ENCODE results near the gene FRMPD2.
"Not testable (repeated sequence)": the region's sequence is repeated elsewhere in the genome, so short reads cannot be mapped to it uniquely, and the experiment has no call there.

FRMPD2 gene

DNA sequence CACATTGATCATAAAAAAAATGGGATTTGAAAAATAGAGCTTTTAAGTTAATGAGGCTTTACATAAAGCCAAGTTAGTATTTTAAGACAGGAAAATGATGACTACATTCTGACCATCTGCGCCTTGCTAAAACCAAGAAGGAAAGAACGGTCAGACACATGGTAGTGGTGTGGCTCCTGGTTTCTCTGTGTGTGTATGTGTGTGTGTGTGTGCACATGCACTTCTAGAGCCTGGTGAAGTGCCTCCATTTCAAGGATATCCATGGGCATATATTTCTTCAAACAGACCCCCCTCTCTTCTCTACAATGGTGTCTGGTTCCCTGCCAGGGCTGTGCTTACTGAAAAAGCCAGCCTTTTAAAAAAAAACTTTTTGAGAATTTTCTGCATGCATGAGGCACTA is 80.9 kb downstream of the FRMPD2 start:
- TF ChIP-seq, protein P1, sequence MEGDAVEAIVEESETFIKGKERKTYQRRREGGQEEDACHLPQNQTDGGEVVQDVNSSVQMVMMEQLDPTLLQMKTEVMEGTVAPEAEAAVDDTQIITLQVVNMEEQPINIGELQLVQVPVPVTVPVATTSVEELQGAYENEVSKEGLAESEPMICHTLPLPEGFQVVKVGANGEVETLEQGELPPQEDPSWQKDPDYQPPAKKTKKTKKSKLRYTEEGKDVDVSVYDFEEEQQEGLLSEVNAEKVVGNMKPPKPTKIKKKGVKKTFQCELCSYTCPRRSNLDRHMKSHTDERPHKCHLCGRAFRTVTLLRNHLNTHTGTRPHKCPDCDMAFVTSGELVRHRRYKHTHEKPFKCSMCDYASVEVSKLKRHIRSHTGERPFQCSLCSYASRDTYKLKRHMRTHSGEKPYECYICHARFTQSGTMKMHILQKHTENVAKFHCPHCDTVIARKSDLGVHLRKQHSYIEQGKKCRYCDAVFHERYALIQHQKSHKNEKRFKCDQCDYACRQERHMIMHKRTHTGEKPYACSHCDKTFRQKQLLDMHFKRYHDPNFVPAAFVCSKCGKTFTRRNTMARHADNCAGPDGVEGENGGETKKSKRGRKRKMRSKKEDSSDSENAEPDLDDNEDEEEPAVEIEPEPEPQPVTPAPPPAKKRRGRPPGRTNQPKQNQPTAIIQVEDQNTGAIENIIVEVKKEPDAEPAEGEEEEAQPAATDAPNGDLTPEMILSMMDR (IDR thresholded peaks at IDR 0.05; ENCODE audit: control extremely low read depth, extremely low read depth, low read depth, missing control alignments) = no peak
- DNase-seq (ENCODE audit: extremely low spot score) = no peak
- ChIA-PET POLR2A (no interaction called here), CTCF (no interaction called here)

DNA sequence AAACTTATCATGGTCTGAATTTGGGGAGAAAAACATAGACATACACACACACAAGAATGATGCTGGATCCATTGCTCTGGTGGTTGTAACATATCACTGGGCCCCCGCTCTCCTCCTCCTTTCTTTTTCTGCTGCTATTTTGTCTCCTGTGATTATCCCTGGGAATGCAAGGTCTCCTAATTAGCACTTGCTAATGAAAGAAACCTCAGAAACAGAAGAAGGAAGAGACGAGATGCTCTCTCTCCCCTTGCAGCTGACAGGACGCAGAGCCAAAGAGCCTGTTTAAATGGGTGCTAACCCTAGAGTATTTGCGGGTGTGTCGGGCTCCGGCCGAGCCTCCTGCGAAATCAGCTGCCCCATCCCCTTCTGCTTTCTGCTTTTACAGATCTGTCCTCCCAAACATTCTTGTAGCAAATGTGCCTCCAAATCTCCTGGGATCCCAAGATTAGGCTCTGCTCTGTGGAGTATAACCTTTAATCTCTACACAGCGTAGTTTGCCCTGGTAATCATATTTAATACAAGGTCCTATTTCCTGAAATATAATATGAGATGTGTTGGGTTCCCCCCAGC is 81.5 kb downstream of the FRMPD2 start:
- ChIA-PET POLR2A (no interaction called here), CTCF (no interaction called here)
- TF ChIP-seq, protein P1 (IDR thresholded peaks at IDR 0.05; ENCODE audit: control extremely low read depth, extremely low read depth, low read depth, missing control alignments) = no peak
- DNase-seq (ENCODE audit: extremely low spot score) = no peak

- TF ChIP-seq, protein P1 (IDR thresholded peaks at IDR 0.05; ENCODE audit: control extremely low read depth, extremely low read depth, low read depth, missing control alignments) = no peak
- no peak for DNase-seq (ENCODE audit: extremely low spot score)
- ChIA-PET POLR2A (no interaction called here), CTCF (interaction anchor here (2.0 kb wide), 1 partner anchor 8 kb away, joined by 8 read pairs; no protein-coding TSS in a partner anchor)
Observed at GRCh38 chr10:48187713-48188485, 86.6 kb downstream of the FRMPD2 start.

- ChIA-PET CTCF (interaction anchor here (2.0 kb wide), 1 partner anchor 9 kb away, joined by 8 read pairs; no protein-coding TSS in a partner anchor), POLR2A (no interaction called here)
- TF ChIP-seq, protein P1 (IDR thresholded peaks at IDR 0.05; ENCODE audit: control extremely low read depth, extremely low read depth, low read depth, missing control alignments) = no peak
- DNase-seq (ENCODE audit: extremely low spot score) = no peak
Observed at GRCh38 chr10:48187126-48187525, 87.4 kb downstream of the FRMPD2 start.

DNA sequence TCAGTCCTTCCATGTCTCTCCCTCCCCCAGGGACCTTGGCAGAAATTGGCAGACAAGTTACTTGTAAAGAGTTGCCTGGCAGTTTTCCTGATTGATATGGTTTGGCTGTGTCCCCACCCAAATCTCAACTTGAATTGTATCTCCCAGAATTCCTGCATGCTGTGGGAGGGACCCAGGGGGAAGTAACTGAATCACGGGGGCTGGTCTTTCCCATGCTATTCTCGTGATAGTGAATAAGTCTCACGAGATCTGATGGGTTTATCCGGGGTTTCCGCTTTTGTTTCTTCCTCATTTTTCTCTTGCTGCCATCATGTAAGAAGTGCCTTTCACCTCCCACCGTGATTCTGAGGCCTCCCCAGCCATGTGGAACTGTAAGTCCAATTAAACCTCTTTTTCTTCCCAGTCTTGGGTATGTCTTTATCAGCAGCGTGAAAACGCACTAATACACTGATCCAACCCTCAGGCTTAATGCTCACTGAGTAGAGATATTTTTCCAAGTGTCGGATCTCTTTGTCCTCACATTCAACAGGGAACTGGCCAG is 88.2 kb downstream of the FRMPD2 start:
- POLR2A ChIA-PET; DNase-seq (ENCODE audit: extremely low spot score): not testable (repeated sequence)
- CTCF ChIA-PET = interaction anchor here (1.5 to 2.0 kb wide), 3 partner anchors 10 to 13 kb away, joined by 4 to 9 read pairs (median 8); no protein-coding TSS in a partner anchor

DNA sequence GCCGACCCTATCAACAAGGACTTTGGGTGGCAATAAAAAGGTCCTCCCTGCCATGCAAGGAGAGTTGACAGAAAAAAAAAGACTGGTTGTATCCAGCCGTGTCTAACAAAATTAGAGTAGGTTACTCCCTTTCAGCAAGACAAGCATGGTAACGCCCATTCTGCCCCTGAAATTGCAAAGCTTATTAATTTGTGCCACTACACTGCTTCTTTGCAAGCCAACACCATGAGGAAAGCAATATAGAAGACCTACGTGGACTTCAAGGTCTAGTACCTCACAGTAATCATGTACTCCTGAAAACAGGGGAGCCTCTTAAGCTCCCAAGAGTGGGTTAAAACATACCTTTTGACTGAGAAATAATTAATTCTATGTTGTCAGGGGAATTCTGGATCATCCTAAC is 90.3 kb downstream of the FRMPD2 start:
- ChIA-PET POLR2A (no interaction called here), CTCF (interaction anchor here (1.2 to 1.8 kb wide), 2 partner anchors 10 to 12 kb away, joined by 3 to 9 read pairs; no protein-coding TSS in a partner anchor)
- TF ChIP-seq, protein P1 (IDR thresholded peaks at IDR 0.05; ENCODE audit: control extremely low read depth, extremely low read depth, low read depth, missing control alignments) = no peak
- DNase-seq (ENCODE audit: extremely low spot score) = no peak

- POLR2A ChIA-PET; CTCF ChIA-PET; DNase-seq (ENCODE audit: extremely low spot score): not testable (repeated sequence)
Observed at GRCh38 chr10:48172715-48173114, 101.8 kb downstream of the FRMPD2 start.

DNA sequence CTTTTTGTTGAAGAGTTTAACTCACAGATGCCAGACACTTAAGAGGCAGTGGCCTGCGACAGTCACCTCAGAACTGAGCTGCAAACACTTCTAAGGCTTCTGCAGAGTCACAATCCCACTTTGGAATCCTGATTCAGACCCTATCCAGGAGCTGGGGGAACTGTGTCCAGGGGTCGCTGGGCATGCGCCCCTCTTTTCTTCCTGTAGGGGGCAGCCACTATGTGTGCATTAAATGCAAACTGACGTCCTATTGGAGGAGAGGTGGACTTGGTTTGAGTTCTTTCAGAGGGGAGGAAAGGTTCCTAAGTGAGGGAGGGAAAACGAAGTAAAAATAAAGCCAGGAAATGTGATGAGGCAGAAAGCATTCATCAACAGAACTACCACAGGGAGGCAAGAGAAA is 113.8 kb downstream of the FRMPD2 start:
- CTCF ChIA-PET; POLR2A ChIA-PET; DNase-seq (ENCODE audit: extremely low spot score): not testable (repeated sequence)

DNA sequence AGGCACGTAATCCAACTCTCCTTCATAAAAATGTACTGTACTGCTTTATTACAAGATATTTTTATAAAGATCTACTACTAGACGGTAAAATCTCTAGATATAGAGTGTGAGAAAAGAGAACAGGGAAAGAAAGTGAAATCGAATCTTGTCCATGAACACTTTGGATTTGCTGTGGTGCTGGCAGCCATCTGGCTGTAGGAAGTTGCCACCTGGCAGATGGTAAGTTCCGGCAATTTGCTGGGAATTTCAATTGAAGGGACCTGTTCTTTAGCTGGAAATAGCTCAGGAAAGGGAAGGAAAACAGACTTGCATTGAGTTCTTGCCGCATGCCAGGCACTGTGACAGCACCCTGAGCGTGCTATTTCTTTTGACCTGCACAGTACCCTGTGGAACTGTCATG is 114.3 kb downstream of the FRMPD2 start:
- POLR2A ChIA-PET; CTCF ChIA-PET; DNase-seq (ENCODE audit: extremely low spot score): not testable (repeated sequence)

DNA sequence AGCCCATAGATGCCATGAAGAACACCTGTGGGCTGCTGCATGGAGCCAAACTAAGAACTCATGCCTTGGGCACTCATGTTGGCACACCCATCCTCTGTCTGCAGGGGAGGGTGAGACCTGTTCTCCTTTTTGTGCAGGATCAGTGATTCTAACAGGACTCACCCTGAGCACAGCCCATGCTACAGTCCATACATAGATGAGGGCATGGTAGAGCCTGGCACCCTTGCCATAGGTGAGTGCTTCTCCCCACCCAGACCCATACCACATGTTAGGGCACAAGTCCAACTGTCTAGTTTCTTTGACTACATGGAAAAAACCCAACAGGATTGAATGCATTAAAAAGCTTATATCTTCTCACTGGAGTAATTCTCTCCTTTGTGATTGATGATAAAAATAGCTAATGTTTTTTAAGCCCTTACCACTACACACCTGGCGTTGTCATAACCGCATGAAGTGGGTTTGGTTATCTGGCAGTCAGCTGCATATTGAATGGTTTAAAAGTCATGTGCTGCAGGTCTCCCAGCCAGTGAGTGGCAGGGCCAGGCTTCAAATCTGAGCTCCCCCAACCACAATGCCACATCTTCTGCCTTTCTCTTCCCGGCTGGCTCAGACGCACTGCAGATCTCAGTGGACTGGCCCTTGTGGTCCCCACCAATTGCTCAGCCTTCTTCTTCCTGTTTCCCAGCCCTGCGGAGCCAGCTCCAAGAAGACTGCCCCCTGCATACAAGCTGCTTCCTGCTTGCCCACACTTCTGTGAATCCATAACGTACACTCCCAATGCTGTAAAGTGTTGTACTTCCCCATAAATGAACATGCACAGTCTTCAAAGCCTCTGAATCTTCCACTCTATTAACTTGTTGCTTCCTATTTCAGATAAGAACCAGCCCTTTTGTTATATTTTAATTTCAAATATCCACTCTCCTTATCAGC is 120.0 kb downstream of the FRMPD2 start:
- DNase-seq (ENCODE audit: extremely low spot score); POLR2A ChIA-PET; CTCF ChIA-PET: not testable (repeated sequence)

- CTCF ChIA-PET; DNase-seq (ENCODE audit: extremely low spot score); POLR2A ChIA-PET: not testable (repeated sequence)
Observed at GRCh38 chr10:48147643-48148042, 126.9 kb downstream of the FRMPD2 start.
